HCT116 (cell line): Measurements from ENCODE around the gene MYO16. TPM values are rescaled to one million over a fixed set of nuclear protein-coding genes. Genes with fewer than 3 reads are reported as not detected.

Experiments used
- ATAC-seq: fragments of 200-7000 bp; cut with Tn5 transposase; 2 replicates; pipeline ENCODE4 v1.9.1; 2020; ENCODE audit warnings: mild to moderate bottlenecking, moderate library complexity
- BruUV-seq: library from RNA; stranded (reverse); fragments of 400-500 nt; replicated peaks from 2 replicates; lab custom pipeline; 2021; lab: Mats Ljungman, UMichigan
- CTCF ChIA-PET: fragments of 300-600 bp; sonication (Branson Sonifier 250); formaldehyde crosslinking; loops from one replicate; lab custom pipeline; 2021; ENCODE audit warnings: antibody characterized with exemption; lab: Charles Lee
- POLR2A ChIA-PET: fragments of 300-600, 350-600 bp; sonication (Branson Sonifier 250); formaldehyde crosslinking; loops from one replicate; lab custom pipeline; 2021; ENCODE audit warnings: antibody characterized with exemption; lab: Charles Lee
- RAD21 ChIA-PET, 2 experiments: fragments of 300-600 bp; sonication (Branson Sonifier 250); formaldehyde crosslinking; loops; one replicate each; lab custom pipeline; 2023; ENCODE audit warnings: low total read pairs in 2 of 2; ENCODE audit not compliant: uncharacterized antibody in 2 of 2, unreplicated experiment in 2 of 2, low non-redundant PET in 1 of 2; lab: Charles Lee
- DNase-seq: peaks from one replicate; pipeline ENCODE4 v3.0.0-alpha.2; 2010; ENCODE audit warnings: low read depth, low spot score
- H2AFZ ChIP-seq: fragments of 200-600 bp; shearing (Covaris generic), sonication (generic); 2 replicates; pipeline ENCODE4 v1.6.1; 2017; ENCODE audit warnings: low read depth, mixed run types, mixed read lengths, antibody characterized with exemption, low read length; ENCODE audit not compliant: poor library complexity, severe bottlenecking
- H3K27ac ChIP-seq: 2 replicates; pipeline ENCODE4 v1.5.1; 2012; ENCODE audit warnings: low read depth, low read length
- H3K27me3 ChIP-seq: fragments of 200-600 bp; sonication (generic); 2 replicates; pipeline ENCODE4 v1.6.1; 2016; ENCODE audit warnings: mixed run types, low read length, mixed read lengths; ENCODE audit not compliant: insufficient read depth
- H3K36me3 ChIP-seq, 2 experiments: fragments of 200-500 bp in 1 of 2; fragments of 200-600 bp in 1 of 2; sonication (Bioruptor generic) in 1 of 2; sonication (generic) in 1 of 2; 2 replicates each; pipeline versions ENCODE4 v1.5.1 to v1.6.1; 2014 to 2016; ENCODE audit warnings: low read length in 2 of 2, inconsistent platforms in 1 of 2, mixed read lengths in 1 of 2, mixed run types in 1 of 2; ENCODE audit not compliant: insufficient read depth in 2 of 2, control insufficient read depth in 1 of 2
- H3K4me1 ChIP-seq, 2 experiments: fragments of 200-600 bp in 1 of 2; sonication (generic) in 1 of 2; 2 replicates each; pipeline versions ENCODE4 v1.5.1 to v1.6.1; 2012 to 2017; ENCODE audit warnings: low read length in 2 of 2, inconsistent platforms in 1 of 2, mild to moderate bottlenecking in 1 of 2, mixed read lengths in 1 of 2, mixed run types in 1 of 2, moderate library complexity in 1 of 2; ENCODE audit not compliant: insufficient read depth in 2 of 2, control insufficient read depth in 1 of 2
- H3K4me2 ChIP-seq: fragments of 200-600 bp; sonication (generic); 2 replicates; pipeline ENCODE4 v1.6.1; 2017; ENCODE audit warnings: mixed run types, low read length, mixed read lengths
- H3K4me3 ChIP-seq, 2 experiments: fragments of 200-600 bp in 1 of 2; sonication (generic) in 1 of 2; replicated peaks in 1 of 2; 2 replicates each; pipeline ENCODE4 v1.5.1; 2011 to 2016; ENCODE audit warnings: low read length in 2 of 2, control low read depth in 1 of 2, low read depth in 1 of 2, mild to moderate bottlenecking in 1 of 2, mixed read lengths in 1 of 2, mixed run types in 1 of 2
- H3K79me2 ChIP-seq: fragments of 200-600 bp; sonication (generic); 2 replicates; pipeline ENCODE4 v1.6.1; 2017; ENCODE audit warnings: mild to moderate bottlenecking, mixed run types, low read length, moderate library complexity, mixed read lengths; ENCODE audit not compliant: insufficient read depth
- H3K9ac ChIP-seq: fragments of 200-600 bp; sonication (generic); 2 replicates; pipeline ENCODE4 v1.6.1; 2016; ENCODE audit warnings: low read length, mixed read lengths
- H3K9me2 ChIP-seq: fragments of 200-600 bp; sonication (generic), shearing (Covaris generic); 2 replicates; pipeline ENCODE4 v1.6.1; 2017; ENCODE audit warnings: mixed run types, mild to moderate bottlenecking, moderate library complexity; ENCODE audit not compliant: insufficient read depth
- H3K9me3 ChIP-seq, 2 experiments: fragments of 200-500 bp in 1 of 2; fragments of 200-600 bp in 1 of 2; sonication (Bioruptor generic) in 1 of 2; sonication (generic) in 1 of 2; 2 replicates each; pipeline ENCODE4 v1.6.1; 2014 to 2017; ENCODE audit warnings: low read length in 2 of 2, mixed read lengths in 2 of 2, inconsistent platforms in 1 of 2, low read depth in 1 of 2, mild to moderate bottlenecking in 1 of 2, mixed run types in 1 of 2, moderate library complexity in 1 of 2; ENCODE audit not compliant: control insufficient read depth in 1 of 2, insufficient read depth in 1 of 2
- H4K20me1 ChIP-seq: fragments of 200-600 bp; sonication (generic), shearing (Covaris generic); 2 replicates; pipeline ENCODE4 v1.6.1; 2017; ENCODE audit warnings: mixed run types, mild to moderate bottlenecking, moderate library complexity; ENCODE audit not compliant: insufficient read depth
- CBX3 ChIP-seq: IDR thresholded peaks from 2 replicates; pipeline ENCODE4 v1.6.1; 2012; ENCODE audit warnings: low read depth
- CEBPB ChIP-seq: IDR thresholded peaks from 2 replicates; pipeline ENCODE4 v1.6.1; 2012; ENCODE audit warnings: low read depth
- FOSL1 ChIP-seq: IDR thresholded peaks from 2 replicates; pipeline ENCODE4 v1.6.1; 2012; ENCODE audit warnings: low read depth
- JUND ChIP-seq: IDR thresholded peaks from 2 replicates; pipeline ENCODE4 v1.6.1; 2012
- POLR2A ChIP-seq: IDR thresholded peaks from 2 replicates; pipeline ENCODE4 v1.7.0; 2011; ENCODE audit warnings: borderline replicate concordance; ENCODE audit not compliant: insufficient read depth, insufficient read length; ENCODE audit errors: extremely low read depth
- POLR2AphosphoS5 ChIP-seq: IDR thresholded peaks from 2 replicates; pipeline ENCODE4 v1.6.1; 2011; ENCODE audit warnings: mild to moderate bottlenecking, low read depth, low read length, moderate library complexity
- RAD21 ChIP-seq: IDR thresholded peaks from 2 replicates; pipeline ENCODE4 v1.6.1; 2012; ENCODE audit warnings: low read depth, mild to moderate bottlenecking
- SP1 ChIP-seq: IDR thresholded peaks from 2 replicates; pipeline ENCODE4 v1.6.1; 2012; ENCODE audit warnings: low read depth
- TCF7L2 ChIP-seq: IDR thresholded peaks from 2 replicates; pipeline ENCODE4 v1.7.0; 2011; ENCODE audit warnings: borderline replicate concordance, inconsistent platforms; ENCODE audit not compliant: insufficient read depth, insufficient read length; ENCODE audit errors: extremely low read depth
- YY1 ChIP-seq: IDR thresholded peaks from 2 replicates; pipeline ENCODE4 v1.6.1; 2011; ENCODE audit warnings: low read length, low read depth, moderate library complexity, mild to moderate bottlenecking; ENCODE audit not compliant: insufficient replicate concordance; ENCODE audit errors: extremely low read depth
- ZFX ChIP-seq: fragments of 450-650 bp; IDR thresholded peaks from 2 replicates; pipeline ENCODE4 v1.6.1; 2017
- ZNF274 ChIP-seq: fragments of 200-500 bp; sonication (Bioruptor generic); IDR thresholded peaks from 2 replicates; pipeline ENCODE4 v1.6.1; 2014; ENCODE audit warnings: mild to moderate bottlenecking, low read depth, low read length, inconsistent platforms
- intact Hi-C: fragments of 100-400 bp; cut with micrococcal nuclease; formaldehyde crosslinking; loops from 2 replicates; pipeline ENCODE4 v1.10.0; 2022
- total RNA-seq: library from RNA; stranded (reverse); gene quantifications from one replicate; pipeline ENCODE4 v1.2.1, GENCODE V29; 2021; ENCODE audit not compliant: unreplicated experiment
- TF ChIP-seq, protein P1 (sequence below): IDR thresholded peaks from 2 replicates; pipeline ENCODE4 v1.6.1; 2011; ENCODE audit warnings: mild to moderate bottlenecking, low read length, moderate library complexity; ENCODE audit not compliant: insufficient replicate concordance; ENCODE audit errors: extremely low read depth
- TF ChIP-seq, protein P2 (sequence below): IDR thresholded peaks from 2 replicates; pipeline ENCODE4 v1.6.1; 2012
- TF ChIP-seq, protein P3 (sequence below): IDR thresholded peaks from 2 replicates; pipeline ENCODE4 v1.6.1; 2012; ENCODE audit warnings: low read depth
- TF ChIP-seq, protein P4 (sequence below), 3 experiments: fragments of 200-600 bp in 1 of 3; sonication (generic) in 1 of 3; IDR thresholded peaks in 2 of 3; conservative IDR thresholded peaks in 1 of 3; 2 replicates each; pipeline ENCODE4 v1.5.1; 2012 to 2017; ENCODE audit warnings: low read depth in 2 of 3, low read length in 2 of 3, antibody characterized with exemption in 1 of 3, borderline replicate concordance in 1 of 3, control low read depth in 1 of 3, mild to moderate bottlenecking in 1 of 3, mixed read lengths in 1 of 3, mixed run types in 1 of 3, moderate library complexity in 1 of 3; ENCODE audit not compliant: insufficient read depth in 1 of 3

Gene MYO16
- total RNA-seq, 1 experiment from 2014 or later: 0.07 TPM

DNA sequence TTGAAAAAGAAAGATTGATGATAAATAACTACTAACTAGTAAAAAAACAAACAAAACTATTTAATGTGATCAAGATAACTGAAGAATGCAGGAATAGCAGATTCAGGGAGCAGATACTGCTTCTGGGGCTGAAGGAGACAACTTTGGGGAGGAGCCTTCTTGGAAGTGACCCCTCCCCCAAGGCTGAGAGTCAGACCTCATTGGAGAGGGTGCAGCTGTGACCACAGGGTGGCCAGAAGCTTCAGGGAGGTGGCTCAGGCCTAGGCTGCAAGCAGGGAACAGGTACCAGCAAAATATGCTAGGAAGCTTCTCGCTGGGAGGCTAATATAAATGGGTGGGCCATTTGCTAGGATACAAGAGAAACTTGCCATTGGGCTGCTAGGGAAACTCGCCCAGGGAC is 149.9 kb downstream of the MYO16 start:
- ATAC-seq: peak; percentile 61
- ChIA-PET RAD21 (no interaction called here), POLR2A (no interaction called here), CTCF (no interaction called here)
- no peaks in the 10 kb centered on the region for H3K36me3 ChIP-seq
- no peaks in the 10 kb centered on the region for H3K9me3 ChIP-seq
- no peak overlapping the region for H3K4me2 ChIP-seq
- H3K9ac ChIP-seq: no peak overlapping the region
- H3K27me3 ChIP-seq: no peaks in the 10 kb centered on the region
- BruUV-seq: no TSS peak
- peaks cover 16 to 47% of the 10 kb centered on the region in 2 experiments for H3K4me1 ChIP-seq
- no peak overlapping the region for H3K4me3 ChIP-seq
- no peak overlapping the region for H3K27ac ChIP-seq
- H3K9me2 ChIP-seq: no peaks in the 10 kb centered on the region
- no peaks in the 10 kb centered on the region for H4K20me1 ChIP-seq
- intact Hi-C loops: no loop called here
- H3K79me2 ChIP-seq: no peaks in the 10 kb centered on the region
- no peak overlapping the region for H2AFZ ChIP-seq
- TF ChIP-seq, protein P1, sequence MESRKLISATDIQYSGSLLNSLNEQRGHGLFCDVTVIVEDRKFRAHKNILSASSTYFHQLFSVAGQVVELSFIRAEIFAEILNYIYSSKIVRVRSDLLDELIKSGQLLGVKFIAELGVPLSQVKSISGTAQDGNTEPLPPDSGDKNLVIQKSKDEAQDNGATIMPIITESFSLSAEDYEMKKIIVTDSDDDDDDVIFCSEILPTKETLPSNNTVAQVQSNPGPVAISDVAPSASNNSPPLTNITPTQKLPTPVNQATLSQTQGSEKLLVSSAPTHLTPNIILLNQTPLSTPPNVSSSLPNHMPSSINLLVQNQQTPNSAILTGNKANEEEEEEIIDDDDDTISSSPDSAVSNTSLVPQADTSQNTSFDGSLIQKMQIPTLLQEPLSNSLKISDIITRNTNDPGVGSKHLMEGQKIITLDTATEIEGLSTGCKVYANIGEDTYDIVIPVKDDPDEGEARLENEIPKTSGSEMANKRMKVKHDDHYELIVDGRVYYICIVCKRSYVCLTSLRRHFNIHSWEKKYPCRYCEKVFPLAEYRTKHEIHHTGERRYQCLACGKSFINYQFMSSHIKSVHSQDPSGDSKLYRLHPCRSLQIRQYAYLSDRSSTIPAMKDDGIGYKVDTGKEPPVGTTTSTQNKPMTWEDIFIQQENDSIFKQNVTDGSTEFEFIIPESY: no peak
- TF ChIP-seq, protein P2, sequence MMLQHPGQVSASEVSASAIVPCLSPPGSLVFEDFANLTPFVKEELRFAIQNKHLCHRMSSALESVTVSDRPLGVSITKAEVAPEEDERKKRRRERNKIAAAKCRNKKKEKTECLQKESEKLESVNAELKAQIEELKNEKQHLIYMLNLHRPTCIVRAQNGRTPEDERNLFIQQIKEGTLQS: no peak
- TF ChIP-seq POLR2A (no peak), RAD21 (no peak), ZNF274 (no peak), POLR2AphosphoS5 (no peak), JUND (no peak), CBX3 (no peak), ZFX (no peak), TCF7L2 (no peak), YY1 (no peak), SP1 (no peak), FOSL1 (no peak), CEBPB (no peak)
- TF ChIP-seq, protein P3, sequence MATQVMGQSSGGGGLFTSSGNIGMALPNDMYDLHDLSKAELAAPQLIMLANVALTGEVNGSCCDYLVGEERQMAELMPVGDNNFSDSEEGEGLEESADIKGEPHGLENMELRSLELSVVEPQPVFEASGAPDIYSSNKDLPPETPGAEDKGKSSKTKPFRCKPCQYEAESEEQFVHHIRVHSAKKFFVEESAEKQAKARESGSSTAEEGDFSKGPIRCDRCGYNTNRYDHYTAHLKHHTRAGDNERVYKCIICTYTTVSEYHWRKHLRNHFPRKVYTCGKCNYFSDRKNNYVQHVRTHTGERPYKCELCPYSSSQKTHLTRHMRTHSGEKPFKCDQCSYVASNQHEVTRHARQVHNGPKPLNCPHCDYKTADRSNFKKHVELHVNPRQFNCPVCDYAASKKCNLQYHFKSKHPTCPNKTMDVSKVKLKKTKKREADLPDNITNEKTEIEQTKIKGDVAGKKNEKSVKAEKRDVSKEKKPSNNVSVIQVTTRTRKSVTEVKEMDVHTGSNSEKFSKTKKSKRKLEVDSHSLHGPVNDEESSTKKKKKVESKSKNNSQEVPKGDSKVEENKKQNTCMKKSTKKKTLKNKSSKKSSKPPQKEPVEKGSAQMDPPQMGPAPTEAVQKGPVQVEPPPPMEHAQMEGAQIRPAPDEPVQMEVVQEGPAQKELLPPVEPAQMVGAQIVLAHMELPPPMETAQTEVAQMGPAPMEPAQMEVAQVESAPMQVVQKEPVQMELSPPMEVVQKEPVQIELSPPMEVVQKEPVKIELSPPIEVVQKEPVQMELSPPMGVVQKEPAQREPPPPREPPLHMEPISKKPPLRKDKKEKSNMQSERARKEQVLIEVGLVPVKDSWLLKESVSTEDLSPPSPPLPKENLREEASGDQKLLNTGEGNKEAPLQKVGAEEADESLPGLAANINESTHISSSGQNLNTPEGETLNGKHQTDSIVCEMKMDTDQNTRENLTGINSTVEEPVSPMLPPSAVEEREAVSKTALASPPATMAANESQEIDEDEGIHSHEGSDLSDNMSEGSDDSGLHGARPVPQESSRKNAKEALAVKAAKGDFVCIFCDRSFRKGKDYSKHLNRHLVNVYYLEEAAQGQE: no peak
- TF ChIP-seq, protein P4, sequence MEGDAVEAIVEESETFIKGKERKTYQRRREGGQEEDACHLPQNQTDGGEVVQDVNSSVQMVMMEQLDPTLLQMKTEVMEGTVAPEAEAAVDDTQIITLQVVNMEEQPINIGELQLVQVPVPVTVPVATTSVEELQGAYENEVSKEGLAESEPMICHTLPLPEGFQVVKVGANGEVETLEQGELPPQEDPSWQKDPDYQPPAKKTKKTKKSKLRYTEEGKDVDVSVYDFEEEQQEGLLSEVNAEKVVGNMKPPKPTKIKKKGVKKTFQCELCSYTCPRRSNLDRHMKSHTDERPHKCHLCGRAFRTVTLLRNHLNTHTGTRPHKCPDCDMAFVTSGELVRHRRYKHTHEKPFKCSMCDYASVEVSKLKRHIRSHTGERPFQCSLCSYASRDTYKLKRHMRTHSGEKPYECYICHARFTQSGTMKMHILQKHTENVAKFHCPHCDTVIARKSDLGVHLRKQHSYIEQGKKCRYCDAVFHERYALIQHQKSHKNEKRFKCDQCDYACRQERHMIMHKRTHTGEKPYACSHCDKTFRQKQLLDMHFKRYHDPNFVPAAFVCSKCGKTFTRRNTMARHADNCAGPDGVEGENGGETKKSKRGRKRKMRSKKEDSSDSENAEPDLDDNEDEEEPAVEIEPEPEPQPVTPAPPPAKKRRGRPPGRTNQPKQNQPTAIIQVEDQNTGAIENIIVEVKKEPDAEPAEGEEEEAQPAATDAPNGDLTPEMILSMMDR (IDR thresholded peaks at IDR 0.05 in 2 of 3, conservative IDR thresholded peaks at IDR 0.05 in 1 of 3; ENCODE audit: borderline replicate concordance in 1 of 3, insufficient read depth in 1 of 3, low read depth in 2 of 3, low read length in 2 of 3): no peak
- TF ChIP-seq, all 23 proteins: peak for 0
- no peak for DNase-seq
